Activated CD8-positive, alpha-beta memory T cell treated with anti-CD3 and anti-CD28 coated beads for 1 hour (primary cell): Measurements from ENCODE around the gene ANKMY1.
"Not testable (repeated sequence)": the region's sequence is repeated elsewhere in the genome, so short reads cannot be mapped to it uniquely, and the experiment has no call there.

Experiments used
- DNase-seq, 2 donors: peaks; one replicate each; pipeline ENCODE4 v3.0.0-alpha.2; 2020; ENCODE audit warnings: low read depth in 1 of 2; ENCODE audit errors: extremely low read depth in 1 of 2

The ANKMY1 gene

GRCh38 chr2:240507060-240507777, 50.6 kb downstream of the ANKMY1 start:
- no peak for DNase-seq

- no peak for DNase-seq
These were observed 51.3 kb downstream of the ANKMY1 start for GRCh38 chr2:240506406-240507059.

GRCh38 chr2:240505910-240506309, 51.9 kb downstream of the ANKMY1 start:
- DNase-seq: no peak

- DNase-seq: no peak
These were observed 53.9 kb downstream of the ANKMY1 start for GRCh38 chr2:240503848-240504247.

GRCh38 chr2:240503375-240503774, 54.4 kb downstream of the ANKMY1 start:
- no peak for DNase-seq

- no peak for DNase-seq
These were observed 55.2 kb downstream of the ANKMY1 start for GRCh38 chr2:240502430-240503121.

- no peak for DNase-seq
These were observed 55.7 kb downstream of the ANKMY1 start for GRCh38 chr2:240502059-240502429.

GRCh38 chr2:240501531-240501991, 56.2 kb downstream of the ANKMY1 start:
- DNase-seq: no peak

GRCh38 chr2:240500561-240501423, 57.0 kb downstream of the ANKMY1 start:
- no peak for DNase-seq

GRCh38 chr2:240499309-240500301, 58.2 kb downstream of the ANKMY1 start:
- no peak for DNase-seq

GRCh38 chr2:240498958-240499260, 58.9 kb downstream of the ANKMY1 start:
- no peak for DNase-seq

GRCh38 chr2:240498171-240498957, 59.4 kb downstream of the ANKMY1 start:
- no peak for DNase-seq

GRCh38 chr2:240497082-240497481, 60.7 kb downstream of the ANKMY1 start:
- not testable (repeated sequence) for DNase-seq

GRCh38 chr2:240494942-240495341, 62.8 kb downstream of the ANKMY1 start:
- DNase-seq: not testable (repeated sequence)

- DNase-seq: no peak
These were observed 63.5 kb downstream of the ANKMY1 start for GRCh38 chr2:240494194-240494793.

GRCh38 chr2:240491483-240491882, 66.3 kb downstream of the ANKMY1 start:
- DNase-seq: no peak

- no peak for DNase-seq
These were observed 75.6 kb downstream of the ANKMY1 start for GRCh38 chr2:240482141-240482540.

- no peak for DNase-seq
These were observed 76.1 kb downstream of the ANKMY1 start for GRCh38 chr2:240481720-240482119.
